PC-3 (cell line): ENCODE results near the gene KCTD16.

Source experiments
- CTCF ChIP-seq: fragments of 300-600 bp; sonication (generic); conservative IDR thresholded peaks from 2 replicates; pipeline ENCODE4 v1.5.1; 2017; ENCODE audit warnings: antibody characterized with exemption, low read depth, mild to moderate bottlenecking, low read length
- EZH2 ChIP-seq: fragments of 300-600 bp; sonication (generic); IDR thresholded peaks from one replicate; pipeline ENCODE4 v1.6.1; 2017; ENCODE audit warnings: antibody characterized with exemption, mild to moderate bottlenecking, low read length; ENCODE audit not compliant: unreplicated experiment
- EZH2phosphoT487 ChIP-seq: fragments of 300-600 bp; sonication (generic); IDR thresholded peaks from 2 replicates; pipeline ENCODE4 v1.6.1; 2018; ENCODE audit warnings: mild to moderate bottlenecking, antibody characterized with exemption, low read length, borderline replicate concordance

- no peak for TF ChIP-seq EZH2
- no peak for TF ChIP-seq CTCF
- TF ChIP-seq EZH2phosphoT487: no peak
Observed at GRCh38 chr5:144206141-144206540, 35.5 kb downstream of the KCTD16 start.
